PC-9 (cell line): ENCODE data around the gene MCOLN1. TPM values are rescaled to one million over a fixed set of nuclear protein-coding genes. Genes with fewer than 3 reads are reported as not detected.
"Not testable (repeated sequence)": the region's sequence is repeated elsewhere in the genome, so short reads cannot be mapped to it uniquely, and the experiment has no call there.

Experiments used
- BruUV-seq: library from RNA; stranded (reverse); fragments of 400-500 nt; replicated peaks from 2 replicates; lab custom pipeline; 2021; lab: Mats Ljungman, UMichigan
- CTCF ChIA-PET: fragments of 300-600 bp; sonication (Branson Sonifier 250); formaldehyde crosslinking; loops from one replicate; lab custom pipeline; 2022; ENCODE audit warnings: antibody characterized with exemption; lab: Charles Lee
- POLR2A ChIA-PET: fragments of 300-600 bp; sonication (Branson Sonifier 250); formaldehyde crosslinking; loops from one replicate; lab custom pipeline; 2022; ENCODE audit warnings: antibody characterized with exemption; ENCODE audit not compliant: unreplicated experiment; lab: Charles Lee
- DNase-seq, 2 experiments: peaks; one replicate each; pipeline versions ENCODE4 v3.0.0 to v3.0.0-alpha.2; 2015 to 2022; ENCODE audit warnings: mixed read lengths in 1 of 2
- H2AFZ ChIP-seq: fragments of 200-600 bp; sonication (generic); 2 replicates; pipeline ENCODE4 v1.8.1; 2017; ENCODE audit warnings: antibody characterized with exemption
- H3F3A ChIP-seq: fragments of 200-600 bp; sonication (generic); 2 replicates; pipeline ENCODE4 v1.8.1; 2017; ENCODE audit warnings: antibody characterized with exemption, mild to moderate bottlenecking, low read depth; ENCODE audit not compliant: insufficient read depth
- H3K27ac ChIP-seq: fragments of 200-600 bp; sonication (generic); 2 replicates; pipeline ENCODE4 v1.6.1; 2016; ENCODE audit warnings: mixed run types
- H3K27me3 ChIP-seq: fragments of 200-600 bp; sonication (generic); 2 replicates; pipeline ENCODE4 v1.6.1; 2016; ENCODE audit warnings: low read depth, mixed run types; ENCODE audit not compliant: insufficient read depth
- H3K36me3 ChIP-seq: fragments of 200-600 bp; sonication (generic); 2 replicates; pipeline ENCODE4 v1.6.1; 2016; ENCODE audit warnings: low read depth, mixed run types
- H3K4me1 ChIP-seq: fragments of 200-600 bp; sonication (generic); replicated peaks from 2 replicates; pipeline ENCODE4 v1.6.1; 2016; ENCODE audit warnings: mixed run types; ENCODE audit not compliant: insufficient read depth
- H3K4me2 ChIP-seq: fragments of 200-600 bp; sonication (generic); 2 replicates; pipeline ENCODE4 v1.6.1; 2017; ENCODE audit warnings: mixed run types
- H3K4me3 ChIP-seq: fragments of 200-600 bp; sonication (generic); 2 replicates; pipeline ENCODE4 v1.6.1; 2016; ENCODE audit warnings: mixed run types
- H3K79me2 ChIP-seq: fragments of 200-600 bp; sonication (generic); 2 replicates; pipeline ENCODE4 v1.6.1; 2017; ENCODE audit warnings: low read depth, mixed run types
- H3K9me2 ChIP-seq: fragments of 200-600 bp; sonication (generic); 2 replicates; pipeline ENCODE4 v1.8.1; 2017; ENCODE audit warnings: mild to moderate bottlenecking; ENCODE audit not compliant: insufficient read depth
- H3K9me3 ChIP-seq: fragments of 200-600 bp; sonication (generic); 2 replicates; pipeline ENCODE4 v1.8.1; 2016; ENCODE audit warnings: low read depth; ENCODE audit not compliant: insufficient read depth
- H4K20me1 ChIP-seq: fragments of 200-600 bp; sonication (generic); 2 replicates; pipeline ENCODE4 v1.8.1; 2017; ENCODE audit not compliant: insufficient read depth
- CTCF ChIP-seq: fragments of 200-600 bp; sonication (generic); conservative IDR thresholded peaks from 2 replicates; pipeline ENCODE4 v1.6.1; 2017; ENCODE audit warnings: mixed run types, antibody characterized with exemption, mild to moderate bottlenecking, moderate library complexity
- EZH2 ChIP-seq: fragments of 200-600 bp; sonication (generic); IDR thresholded peaks from 2 replicates; pipeline ENCODE4 v1.8.0; 2017; ENCODE audit warnings: antibody characterized with exemption, low read depth
- intact Hi-C: fragments of 100-400 bp; cut with micrococcal nuclease; formaldehyde crosslinking; loops from one replicate; pipeline ENCODE4 v1.10.0; 2022; ENCODE audit not compliant: unreplicated experiment
- total RNA-seq: library from RNA; stranded (reverse); gene quantifications from 2 replicates; pipeline ENCODE4 v1.2.3, GENCODE V29; 2021

The MCOLN1 gene
- total RNA-seq, 1 experiment from 2014 or later: 16.0 TPM

- H3K4me2 ChIP-seq: peak overlapping the region; percentile 100
- DNase-seq: no peak
- H3K9me3 ChIP-seq: no peaks in the 10 kb centered on the region
- ChIA-PET CTCF (no interaction called here), POLR2A (no interaction called here)
- intact Hi-C loops: loop anchor here (2.0 to 10.0 kb wide), 3 partner anchors 75 to 181 kb away; no protein-coding TSS in a partner anchor
- no peak overlapping the region for H3K27ac ChIP-seq
- H3K9me2 ChIP-seq: no peaks in the 10 kb centered on the region
- no peaks in the 10 kb centered on the region for H4K20me1 ChIP-seq
- H3K27me3 ChIP-seq: no peaks in the 10 kb centered on the region
- TF ChIP-seq CTCF: no peak
- no peak for TF ChIP-seq EZH2
- peak overlapping the region; percentile 85 for H2AFZ ChIP-seq
- H3K36me3 ChIP-seq: no peaks in the 10 kb centered on the region; the same call in 1 of the 2 replicates
- BruUV-seq: no TSS peak
- H3F3A ChIP-seq: peaks cover 16% of the 10 kb centered on the region; the same call in 1 of the 2 replicates
- H3K4me3 ChIP-seq: peak overlapping the region; percentile 83
- H3K4me1 ChIP-seq: peaks cover 9% of the 10 kb centered on the region
- no peaks in the 10 kb centered on the region for H3K79me2 ChIP-seq
Observed at GRCh38 chr19:7535998-7536695, 13.7 kb downstream of the MCOLN1 start.

- H3K4me1 ChIP-seq, H3K27ac ChIP-seq, H3K9me3 ChIP-seq, POLR2A ChIA-PET, BruUV-seq, H3K79me2 ChIP-seq, H3K4me3 ChIP-seq, H2AFZ ChIP-seq, H3K9me2 ChIP-seq, H3K4me2 ChIP-seq, DNase-seq, H3K27me3 ChIP-seq, H4K20me1 ChIP-seq: not testable (repeated sequence)
- CTCF ChIA-PET: interaction anchor here (0.5 kb wide), 1 partner anchor 29 kb away, joined by 13 read pairs; no protein-coding TSS in a partner anchor
- intact Hi-C loops: loop anchor here (10.0 kb wide), 2 partner anchors 144 to 184 kb away; no protein-coding TSS in a partner anchor
- peaks cover 10% of the 10 kb centered on the region; the same call in 1 of the 2 replicates for H3K36me3 ChIP-seq
- H3F3A ChIP-seq: peaks cover 12% of the 10 kb centered on the region; the same call in 1 of the 2 replicates
Observed at GRCh38 chr19:7538990-7539389, 16.6 kb downstream of the MCOLN1 start.

- ChIA-PET POLR2A (interaction anchor here (0.8 kb wide), 1 partner anchor 331 kb away, joined by 18 read pairs; no protein-coding TSS in a partner anchor), CTCF (no interaction called here)
- H3K4me3 ChIP-seq: no peak overlapping the region
- peaks cover 10% of the 10 kb centered on the region; the same call in 1 of the 2 replicates for H3K36me3 ChIP-seq
- H3K79me2 ChIP-seq: no peaks in the 10 kb centered on the region
- no peak overlapping the region for H3K27ac ChIP-seq
- H3F3A ChIP-seq: peaks cover 7% of the 10 kb centered on the region; the same call in 1 of the 2 replicates
- no peak overlapping the region for H2AFZ ChIP-seq
- H4K20me1 ChIP-seq: no peaks in the 10 kb centered on the region
- no peaks in the 10 kb centered on the region for H3K9me3 ChIP-seq
- H3K4me1 ChIP-seq: no peaks in the 10 kb centered on the region
- DNase-seq: no peak
- H3K27me3 ChIP-seq: no peaks in the 10 kb centered on the region
- intact Hi-C loops: loop anchor here (10.0 kb wide), 2 partner anchors 145 to 185 kb away; no protein-coding TSS in a partner anchor
- H3K4me2 ChIP-seq: no peak overlapping the region
- no TSS peak for BruUV-seq
- no peaks in the 10 kb centered on the region for H3K9me2 ChIP-seq
- TF ChIP-seq CTCF (no peak), EZH2 (no peak)
Observed at GRCh38 chr19:7539827-7540425, 17.5 kb downstream of the MCOLN1 start.
